ENCODE results near the gene FOXP1.

DNA sequence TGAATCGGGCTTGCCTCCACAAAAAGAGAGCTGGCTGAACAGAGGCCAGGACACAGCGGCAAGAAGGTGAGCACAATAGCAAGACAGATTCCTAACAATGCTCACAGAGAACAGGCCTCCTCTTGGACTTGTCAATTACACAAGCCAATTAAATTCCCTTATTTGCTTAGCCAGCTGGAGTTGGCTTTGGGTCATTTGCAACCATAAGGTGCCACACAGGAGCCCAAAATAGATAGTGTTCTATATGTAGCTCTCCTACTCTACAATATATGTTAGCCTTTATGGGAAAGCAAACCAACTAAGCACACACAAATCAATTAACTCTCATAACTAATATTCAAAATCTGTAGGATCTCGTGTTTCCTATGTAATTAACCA is 335.6 kb downstream of the FOXP1 start:
- TF ChIP-seq, protein P1, sequence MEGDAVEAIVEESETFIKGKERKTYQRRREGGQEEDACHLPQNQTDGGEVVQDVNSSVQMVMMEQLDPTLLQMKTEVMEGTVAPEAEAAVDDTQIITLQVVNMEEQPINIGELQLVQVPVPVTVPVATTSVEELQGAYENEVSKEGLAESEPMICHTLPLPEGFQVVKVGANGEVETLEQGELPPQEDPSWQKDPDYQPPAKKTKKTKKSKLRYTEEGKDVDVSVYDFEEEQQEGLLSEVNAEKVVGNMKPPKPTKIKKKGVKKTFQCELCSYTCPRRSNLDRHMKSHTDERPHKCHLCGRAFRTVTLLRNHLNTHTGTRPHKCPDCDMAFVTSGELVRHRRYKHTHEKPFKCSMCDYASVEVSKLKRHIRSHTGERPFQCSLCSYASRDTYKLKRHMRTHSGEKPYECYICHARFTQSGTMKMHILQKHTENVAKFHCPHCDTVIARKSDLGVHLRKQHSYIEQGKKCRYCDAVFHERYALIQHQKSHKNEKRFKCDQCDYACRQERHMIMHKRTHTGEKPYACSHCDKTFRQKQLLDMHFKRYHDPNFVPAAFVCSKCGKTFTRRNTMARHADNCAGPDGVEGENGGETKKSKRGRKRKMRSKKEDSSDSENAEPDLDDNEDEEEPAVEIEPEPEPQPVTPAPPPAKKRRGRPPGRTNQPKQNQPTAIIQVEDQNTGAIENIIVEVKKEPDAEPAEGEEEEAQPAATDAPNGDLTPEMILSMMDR (IDR thresholded peaks at IDR 0.05): no peak
- TF ChIP-seq POLR2A (IDR thresholded peaks at IDR 0.05): no peak

All from adrenal gland (tissue), 5 donors.